ENCODE measurements around the gene AP3D1.

- TF ChIP-seq, protein P1, sequence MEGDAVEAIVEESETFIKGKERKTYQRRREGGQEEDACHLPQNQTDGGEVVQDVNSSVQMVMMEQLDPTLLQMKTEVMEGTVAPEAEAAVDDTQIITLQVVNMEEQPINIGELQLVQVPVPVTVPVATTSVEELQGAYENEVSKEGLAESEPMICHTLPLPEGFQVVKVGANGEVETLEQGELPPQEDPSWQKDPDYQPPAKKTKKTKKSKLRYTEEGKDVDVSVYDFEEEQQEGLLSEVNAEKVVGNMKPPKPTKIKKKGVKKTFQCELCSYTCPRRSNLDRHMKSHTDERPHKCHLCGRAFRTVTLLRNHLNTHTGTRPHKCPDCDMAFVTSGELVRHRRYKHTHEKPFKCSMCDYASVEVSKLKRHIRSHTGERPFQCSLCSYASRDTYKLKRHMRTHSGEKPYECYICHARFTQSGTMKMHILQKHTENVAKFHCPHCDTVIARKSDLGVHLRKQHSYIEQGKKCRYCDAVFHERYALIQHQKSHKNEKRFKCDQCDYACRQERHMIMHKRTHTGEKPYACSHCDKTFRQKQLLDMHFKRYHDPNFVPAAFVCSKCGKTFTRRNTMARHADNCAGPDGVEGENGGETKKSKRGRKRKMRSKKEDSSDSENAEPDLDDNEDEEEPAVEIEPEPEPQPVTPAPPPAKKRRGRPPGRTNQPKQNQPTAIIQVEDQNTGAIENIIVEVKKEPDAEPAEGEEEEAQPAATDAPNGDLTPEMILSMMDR (IDR thresholded peaks at IDR 0.05 in 4 of 5, conservative IDR thresholded peaks at IDR 0.05 in 1 of 5), result no peak
- no peak for TF ChIP-seq POLR2A (IDR thresholded peaks at IDR 0.05)
Observed at GRCh38 chr19:2129022-2129421, 22.3 kb downstream of the AP3D1 start.
